Measurements from ENCODE around the gene NEGR1. TPM values are rescaled to one million over a fixed set of nuclear protein-coding genes. Genes with fewer than 3 reads are reported as not detected.

NEGR1 gene
- total RNA-seq, 1 donor from 2014 or later, result 9.7 TPM

DNA sequence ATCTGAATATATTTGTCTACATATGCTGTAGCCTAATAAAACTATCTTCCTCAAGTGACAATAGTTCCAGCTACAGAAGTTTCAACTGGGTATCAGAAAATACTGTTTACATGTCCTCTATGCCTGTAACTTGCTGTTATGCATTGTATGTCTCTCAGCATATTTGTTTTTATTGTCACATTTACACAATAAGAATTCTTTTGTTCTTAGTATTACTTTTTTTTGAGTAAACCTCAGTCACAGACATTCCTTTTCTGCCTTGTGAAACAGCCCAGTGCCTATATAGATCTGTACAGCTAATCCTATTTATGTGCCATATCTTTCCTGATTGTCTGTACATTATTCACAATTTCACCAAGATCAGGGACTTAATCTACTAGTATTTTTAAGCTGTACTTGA, 565.2 kb downstream of the NEGR1 start:
- TF ChIP-seq, protein P1, sequence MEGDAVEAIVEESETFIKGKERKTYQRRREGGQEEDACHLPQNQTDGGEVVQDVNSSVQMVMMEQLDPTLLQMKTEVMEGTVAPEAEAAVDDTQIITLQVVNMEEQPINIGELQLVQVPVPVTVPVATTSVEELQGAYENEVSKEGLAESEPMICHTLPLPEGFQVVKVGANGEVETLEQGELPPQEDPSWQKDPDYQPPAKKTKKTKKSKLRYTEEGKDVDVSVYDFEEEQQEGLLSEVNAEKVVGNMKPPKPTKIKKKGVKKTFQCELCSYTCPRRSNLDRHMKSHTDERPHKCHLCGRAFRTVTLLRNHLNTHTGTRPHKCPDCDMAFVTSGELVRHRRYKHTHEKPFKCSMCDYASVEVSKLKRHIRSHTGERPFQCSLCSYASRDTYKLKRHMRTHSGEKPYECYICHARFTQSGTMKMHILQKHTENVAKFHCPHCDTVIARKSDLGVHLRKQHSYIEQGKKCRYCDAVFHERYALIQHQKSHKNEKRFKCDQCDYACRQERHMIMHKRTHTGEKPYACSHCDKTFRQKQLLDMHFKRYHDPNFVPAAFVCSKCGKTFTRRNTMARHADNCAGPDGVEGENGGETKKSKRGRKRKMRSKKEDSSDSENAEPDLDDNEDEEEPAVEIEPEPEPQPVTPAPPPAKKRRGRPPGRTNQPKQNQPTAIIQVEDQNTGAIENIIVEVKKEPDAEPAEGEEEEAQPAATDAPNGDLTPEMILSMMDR (IDR thresholded peaks at IDR 0.05; ENCODE audit: borderline replicate concordance), result no peak
- Histone ChIP-seq H3K9me3 (replicated peaks) (peaks cover 36% of the 10 kb centered on the region), H3K4me1 (no peaks in the 10 kb centered on the region), H3K4me3 (no peak overlapping the region), H3K36me3 (no peaks in the 10 kb centered on the region), H3K27me3 (ENCODE audit: low read depth) (no peaks in the 10 kb centered on the region), H3K27ac (replicated peaks) (no peak overlapping the region)
- DNase-seq, result no peak
- intact Hi-C loops (cut with micrococcal nuclease), result no loop called here

DNA sequence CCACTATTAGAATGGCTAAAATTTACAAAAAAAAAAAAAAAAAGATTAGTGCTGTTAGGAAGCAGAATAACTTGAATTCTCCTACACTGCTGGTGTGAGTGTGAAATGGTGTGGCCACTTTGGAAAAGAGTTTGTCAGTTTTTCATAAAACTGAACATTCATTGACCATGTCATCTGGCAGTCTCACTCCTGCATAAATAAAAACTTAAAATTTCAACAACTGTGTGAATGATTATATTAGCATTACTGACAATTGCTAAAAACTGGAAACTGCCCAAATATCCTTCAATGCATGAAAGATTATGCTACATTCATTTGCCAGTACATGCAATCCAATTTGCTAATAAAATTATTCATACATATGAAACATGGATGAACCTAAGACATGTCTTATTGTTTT, 570.9 kb downstream of the NEGR1 start:
- Histone ChIP-seq H3K9me3 (replicated peaks) (peaks cover 62% of the 10 kb centered on the region), H3K4me3 (no peak overlapping the region), H3K36me3 (no peaks in the 10 kb centered on the region), H3K27me3 (ENCODE audit: low read depth) (no peaks in the 10 kb centered on the region), H3K4me1 (no peaks in the 10 kb centered on the region), H3K27ac (replicated peaks) (no peak overlapping the region)
- TF ChIP-seq, protein P1 (IDR thresholded peaks at IDR 0.05; ENCODE audit: borderline replicate concordance), result no peak
- no peak for DNase-seq
- intact Hi-C loops (cut with micrococcal nuclease), result no loop called here

DNA sequence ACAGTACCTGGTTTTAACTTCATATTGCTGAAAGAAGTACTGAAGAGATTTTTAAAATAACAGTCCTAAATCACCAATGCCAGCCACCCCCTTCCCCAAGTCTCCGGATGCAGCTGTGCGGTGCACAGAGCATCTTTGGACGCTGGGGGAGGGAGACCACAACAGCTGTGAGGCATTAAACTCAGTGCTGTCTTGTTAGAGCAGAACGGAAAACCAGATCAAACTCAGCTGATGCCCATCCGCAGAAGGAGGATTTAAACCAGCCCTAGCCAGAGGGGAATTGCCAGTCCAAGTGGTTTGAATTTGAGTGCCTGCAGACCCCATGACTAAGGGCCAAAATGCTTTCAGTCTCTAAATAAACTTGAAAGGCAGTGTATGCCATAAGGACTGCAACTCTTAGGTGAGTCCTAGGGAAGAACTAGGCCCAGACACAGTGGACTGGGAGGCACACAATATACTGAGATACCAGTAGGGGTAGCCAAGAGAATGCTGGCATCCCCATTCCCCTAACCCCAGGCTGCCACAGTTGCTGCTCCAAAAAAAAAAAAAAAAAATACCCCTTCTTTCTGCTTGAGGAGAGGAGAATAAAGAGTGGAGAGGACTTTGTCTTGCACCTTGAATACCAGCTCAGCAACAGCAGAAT, 576.2 kb downstream of the NEGR1 start:
- H3K9me3 ChIP-seq (replicated peaks), result peaks cover 47% of the 10 kb centered on the region
- intact Hi-C loops (cut with micrococcal nuclease), result no loop called here
- no peaks in the 10 kb centered on the region for H3K4me1 ChIP-seq
- TF ChIP-seq, protein P1 (IDR thresholded peaks at IDR 0.05; ENCODE audit: borderline replicate concordance), result no peak
- DNase-seq, result no peak
- H3K27ac ChIP-seq (replicated peaks), result no peak overlapping the region
- no peaks in the 10 kb centered on the region for H3K36me3 ChIP-seq
- H3K27me3 ChIP-seq (ENCODE audit: low read depth), result no peaks in the 10 kb centered on the region
- no peak overlapping the region for H3K4me3 ChIP-seq

DNA sequence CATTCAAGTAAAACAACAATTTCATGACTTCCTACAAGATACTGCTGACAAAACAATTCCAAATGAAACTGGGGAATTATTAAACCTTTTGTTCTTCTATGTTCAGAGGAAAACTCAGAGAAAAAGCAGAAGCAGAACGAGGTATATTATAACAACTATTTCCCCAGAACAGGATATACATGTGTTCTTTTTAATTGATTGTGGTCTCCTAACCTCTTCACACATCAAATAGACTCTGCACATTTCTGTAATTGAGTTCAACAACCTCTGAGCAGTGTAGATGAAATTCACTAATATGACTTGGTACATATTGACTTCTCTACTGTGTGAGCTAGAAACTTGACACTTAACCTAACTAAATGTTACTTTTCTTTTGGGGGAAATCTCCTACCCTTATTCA, 584.2 kb downstream of the NEGR1 start:
- no peaks in the 10 kb centered on the region for H3K4me1 ChIP-seq
- no peak for DNase-seq
- intact Hi-C loops (cut with micrococcal nuclease), result no loop called here
- H3K27me3 ChIP-seq (ENCODE audit: low read depth), result no peaks in the 10 kb centered on the region
- H3K36me3 ChIP-seq, result no peaks in the 10 kb centered on the region
- H3K9me3 ChIP-seq (replicated peaks), result peaks cover 5% of the 10 kb centered on the region
- TF ChIP-seq, protein P1 (IDR thresholded peaks at IDR 0.05; ENCODE audit: borderline replicate concordance), result no peak
- H3K27ac ChIP-seq (replicated peaks), result no peak overlapping the region
- no peak overlapping the region for H3K4me3 ChIP-seq

DNA sequence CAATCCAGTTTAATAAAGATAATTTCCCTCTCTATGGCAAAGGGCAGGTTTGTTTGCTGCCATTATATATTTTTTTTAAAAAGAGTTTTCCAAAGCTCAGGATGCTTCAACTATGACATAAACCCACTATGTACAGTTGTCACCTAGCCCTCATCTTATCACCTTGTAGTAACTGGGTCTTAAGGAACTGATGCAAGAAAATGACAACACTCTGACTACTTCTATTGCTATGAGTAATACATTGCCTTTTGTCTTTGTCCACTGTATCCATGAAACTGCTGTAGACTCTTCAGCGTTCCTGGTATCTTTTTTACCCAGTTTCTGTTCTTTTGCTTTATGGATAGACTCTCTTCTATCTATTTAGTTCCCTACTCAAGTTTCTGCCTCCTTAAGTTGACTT, 586.5 kb downstream of the NEGR1 start:
- Histone ChIP-seq H3K4me1 (no peaks in the 10 kb centered on the region), H3K9me3 (replicated peaks) (no peaks in the 10 kb centered on the region), H3K36me3 (no peaks in the 10 kb centered on the region), H3K4me3 (no peak overlapping the region), H3K27me3 (ENCODE audit: low read depth) (no peaks in the 10 kb centered on the region), H3K27ac (replicated peaks) (no peak overlapping the region)
- intact Hi-C loops (cut with micrococcal nuclease), result no loop called here
- no peak for DNase-seq
- TF ChIP-seq, protein P1 (IDR thresholded peaks at IDR 0.05; ENCODE audit: borderline replicate concordance), result no peak

All from left ventricle myocardium inferior (tissue), 1 donor.